ENCODE results near the gene RELB.

- TF ChIP-seq CTCF (conservative IDR thresholded peaks at IDR 0.05; ENCODE audit: low read depth, low read length), result no peak
- TF ChIP-seq EZH2 (IDR thresholded peaks at IDR 0.05; ENCODE audit: low read length, unreplicated experiment), result no peak
- no peak for TF ChIP-seq EZH2phosphoT487 (IDR thresholded peaks at IDR 0.05; ENCODE audit: borderline replicate concordance, low read length)
Observed at GRCh38 chr19:45066921-45067661, 65.8 kb downstream of the RELB start.
